Neutrophil (primary cell): ENCODE measurements around the gene C15orf40.

Experiments used
- H3K27ac ChIP-seq: fragments of 200-600 bp; sonication (generic); 2 replicates; pipeline ENCODE4 v1.5.1; 2016; ENCODE audit warnings: mild to moderate bottlenecking, moderate library complexity
- H3K27me3 ChIP-seq: fragments of 200-600 bp; sonication (generic); 2 replicates; pipeline ENCODE4 v1.6.0; 2016; ENCODE audit warnings: mild to moderate bottlenecking
- H3K36me3 ChIP-seq: fragments of 200-600 bp; sonication (generic); 2 replicates; pipeline ENCODE4 v1.5.1; 2017
- H3K4me1 ChIP-seq, 2 experiments: fragments of 200-600 bp in 1 of 2; sonication (generic) in 1 of 2; 1 replicate in 1 of 2; 2 replicates in 1 of 2; pipeline versions ENCODE4 v1.5.1 to v1.6.1; 2013 to 2016; ENCODE audit warnings: low read depth in 1 of 2, low read length in 1 of 2, mild to moderate bottlenecking in 1 of 2, moderate library complexity in 1 of 2; ENCODE audit not compliant: control insufficient read depth in 1 of 2, insufficient read depth in 1 of 2
- H3K4me3 ChIP-seq, 2 experiments: fragments of 200-600 bp in 1 of 2; sonication (generic) in 1 of 2; 1 replicate in 1 of 2; 2 replicates in 1 of 2; pipeline ENCODE4 v1.5.1; 2013 to 2016; ENCODE audit warnings: low read depth in 1 of 2, low read length in 1 of 2, mild to moderate bottlenecking in 1 of 2, moderate library complexity in 1 of 2
- H3K9me3 ChIP-seq: fragments of 200-600 bp; sonication (generic); 2 replicates; pipeline ENCODE4 v1.5.1; 2016
- CTCF ChIP-seq: fragments of 200-600 bp; sonication (generic); IDR thresholded peaks from 2 replicates; pipeline ENCODE4 v1.5.1; 2016; ENCODE audit warnings: antibody characterized with exemption

The C15orf40 gene

GRCh38 chr15:82970696-82971095 is 40.7 kb downstream of the C15orf40 start:
- Histone ChIP-seq H3K36me3 (no peaks in the 10 kb centered on the region), H3K4me1 (peaks cover 4 to 7% of the 10 kb centered on the region in 2 experiments), H3K9me3 (no peaks in the 10 kb centered on the region), H3K27ac (no peak overlapping the region), H3K27me3 (no peaks in the 10 kb centered on the region), H3K4me3 (no peak overlapping the region)
- TF ChIP-seq CTCF = no peak

GRCh38 chr15:82970078-82970686 is 41.3 kb downstream of the C15orf40 start:
- Histone ChIP-seq H3K4me3 (no peak overlapping the region), H3K9me3 (no peaks in the 10 kb centered on the region), H3K36me3 (no peaks in the 10 kb centered on the region), H3K27ac (no peak overlapping the region), H3K4me1 (peaks cover 4 to 7% of the 10 kb centered on the region in 2 experiments), H3K27me3 (no peaks in the 10 kb centered on the region)
- TF ChIP-seq CTCF = no peak

- Histone ChIP-seq H3K9me3 (no peaks in the 10 kb centered on the region), H3K4me3 (no peak overlapping the region), H3K36me3 (no peaks in the 10 kb centered on the region), H3K27me3 (no peaks in the 10 kb centered on the region), H3K27ac (no peak overlapping the region), H3K4me1 (peaks cover 4 to 7% of the 10 kb centered on the region in 2 experiments)
- TF ChIP-seq CTCF = no peak
Observed at GRCh38 chr15:82969353-82969752, 42.1 kb downstream of the C15orf40 start.

- H3K4me3 ChIP-seq = no peak overlapping the region
- no peaks in the 10 kb centered on the region for H3K9me3 ChIP-seq
- no peak overlapping the region for H3K27ac ChIP-seq
- no peak for TF ChIP-seq CTCF
- no peaks in the 10 kb centered on the region for H3K27me3 ChIP-seq
- peaks cover 4 to 7% of the 10 kb centered on the region in 2 experiments for H3K4me1 ChIP-seq
- no peaks in the 10 kb centered on the region for H3K36me3 ChIP-seq
Observed at GRCh38 chr15:82968066-82968465, 43.4 kb downstream of the C15orf40 start.

- H3K4me3 ChIP-seq = no peak overlapping the region
Observed at GRCh38 chr15:82966671-82967071, 44.8 kb downstream of the C15orf40 start.

More at GRCh38 chr15:82966671-82967071, 44.8 kb downstream of the C15orf40 start:
- Histone ChIP-seq H3K4me1 (peaks cover 4 to 7% of the 10 kb centered on the region in 2 experiments), H3K27ac (no peak overlapping the region), H3K9me3 (no peaks in the 10 kb centered on the region), H3K27me3 (no peaks in the 10 kb centered on the region), H3K36me3 (no peaks in the 10 kb centered on the region)
- no peak for TF ChIP-seq CTCF
